ENCODE data around the gene NLK.
"Not testable (repeated sequence)": the region's sequence is repeated elsewhere in the genome, so short reads cannot be mapped to it uniquely, and the experiment has no call there.

Gene NLK

GRCh38 chr17:28161311-28161710 is 118.8 kb downstream of the NLK start:
- no peak for DNase-seq

GRCh38 chr17:28166478-28166877 is 124.0 kb downstream of the NLK start:
- no peak for DNase-seq

DNA sequence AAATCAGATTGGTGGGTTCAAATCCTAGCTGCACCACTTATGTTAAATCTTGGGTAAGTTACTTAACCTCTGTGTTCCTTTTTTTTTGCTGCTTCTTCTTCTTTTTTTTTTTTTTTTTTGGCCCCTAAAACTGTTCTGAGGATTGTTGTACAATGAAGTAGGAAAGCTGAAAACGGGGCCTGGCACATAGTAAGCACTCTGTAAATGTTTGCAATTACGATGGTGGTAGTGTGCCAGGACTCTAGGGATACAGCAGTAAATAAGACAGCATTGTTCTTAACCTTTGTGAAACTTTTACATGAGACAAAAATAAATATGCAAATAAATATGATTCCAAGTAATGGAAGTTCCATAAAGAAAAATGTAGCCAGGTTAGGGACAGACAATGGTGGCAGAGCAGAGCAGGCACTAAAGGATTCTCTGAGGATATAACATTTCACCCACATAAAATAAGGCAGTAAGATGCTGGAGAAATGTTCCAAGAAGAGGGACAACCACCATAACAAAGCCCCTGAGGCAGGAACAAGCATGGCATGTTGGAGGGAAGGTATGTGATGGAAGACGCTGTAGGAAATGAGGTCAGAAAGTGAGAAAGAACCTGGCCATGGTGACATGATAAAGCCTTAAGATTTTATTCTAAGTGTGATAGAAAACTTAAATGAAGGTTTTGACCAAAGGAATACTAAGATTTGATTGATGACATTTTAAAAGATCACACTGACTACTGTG is 127.3 kb downstream of the NLK start:
- no peak for DNase-seq

DNA sequence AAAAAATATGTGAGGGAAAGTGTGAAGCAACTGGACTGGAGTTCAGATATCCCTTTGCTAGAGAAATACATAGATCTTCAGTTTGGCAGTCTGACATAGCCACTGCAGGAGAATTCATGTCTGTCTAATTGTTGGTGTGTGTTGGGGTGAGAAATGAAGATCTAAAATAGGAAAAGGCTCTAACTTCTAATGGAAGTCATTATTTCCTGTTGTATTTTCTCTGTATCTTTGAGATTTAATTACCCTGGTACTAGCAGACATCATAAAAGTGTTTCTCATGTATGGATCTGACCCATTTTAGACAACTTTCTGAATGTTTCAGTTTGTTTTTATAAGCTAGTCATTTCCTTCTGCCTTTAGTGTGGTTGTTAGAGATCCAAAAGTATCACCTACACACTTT is 128.3 kb downstream of the NLK start:
- no peak for DNase-seq

DNA sequence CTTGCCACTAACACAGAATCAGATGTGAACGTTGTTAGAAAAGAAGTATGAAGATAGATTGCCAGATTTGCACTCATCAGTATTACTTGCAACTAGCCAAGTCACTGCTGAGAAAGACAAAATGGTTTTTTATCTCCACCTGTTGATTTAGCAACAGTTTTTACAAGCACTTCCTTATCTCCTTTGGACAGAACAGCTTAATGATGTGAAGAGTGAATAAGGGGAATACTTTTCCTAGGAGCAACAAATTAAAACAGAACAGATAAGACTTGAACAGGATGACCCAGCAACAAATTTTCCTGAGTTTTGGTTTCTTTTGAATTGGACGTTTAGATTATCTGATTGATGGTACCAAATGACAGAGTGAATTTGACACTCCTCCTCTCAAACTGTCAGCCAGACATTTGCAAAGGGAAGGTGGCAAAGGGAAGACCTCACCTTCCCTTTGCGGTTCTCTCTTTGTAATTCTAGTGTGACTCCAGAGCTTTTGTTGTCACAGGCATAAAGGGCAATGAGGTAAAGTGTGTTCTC is 130.6 kb downstream of the NLK start:
- DNase-seq = no peak

- no peak for DNase-seq
These were observed 131.3 kb downstream of the NLK start for GRCh38 chr17:28173801-28174200.

- no peak for DNase-seq
These were observed 132.0 kb downstream of the NLK start for GRCh38 chr17:28174352-28175046.

GRCh38 chr17:28177351-28177750 is 134.9 kb downstream of the NLK start:
- no peak for DNase-seq

- DNase-seq = no peak
These were observed 136.3 kb downstream of the NLK start for GRCh38 chr17:28178800-28179199.

DNA sequence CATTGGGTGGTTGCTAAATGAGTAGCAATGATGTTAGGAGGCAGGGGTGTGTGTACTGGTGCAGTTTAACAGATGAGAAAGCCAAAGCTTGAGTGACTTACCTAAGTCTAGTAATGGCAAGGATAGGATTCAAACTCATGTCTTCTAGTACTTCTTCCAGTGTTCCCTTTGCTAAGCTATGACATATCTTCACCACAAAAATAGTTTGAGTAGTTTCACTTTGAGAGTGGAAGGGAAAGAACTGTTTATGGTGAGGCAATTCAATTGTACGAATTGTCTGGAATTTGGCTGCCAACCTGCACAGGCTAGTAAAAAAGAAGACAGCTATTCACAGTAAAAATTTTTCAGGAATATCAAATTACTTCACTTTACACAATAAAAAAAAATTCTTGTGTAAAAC is 138.0 kb downstream of the NLK start:
- DNase-seq = no peak

- no peak for DNase-seq
These were observed 139.1 kb downstream of the NLK start for GRCh38 chr17:28181568-28181967.

DNA sequence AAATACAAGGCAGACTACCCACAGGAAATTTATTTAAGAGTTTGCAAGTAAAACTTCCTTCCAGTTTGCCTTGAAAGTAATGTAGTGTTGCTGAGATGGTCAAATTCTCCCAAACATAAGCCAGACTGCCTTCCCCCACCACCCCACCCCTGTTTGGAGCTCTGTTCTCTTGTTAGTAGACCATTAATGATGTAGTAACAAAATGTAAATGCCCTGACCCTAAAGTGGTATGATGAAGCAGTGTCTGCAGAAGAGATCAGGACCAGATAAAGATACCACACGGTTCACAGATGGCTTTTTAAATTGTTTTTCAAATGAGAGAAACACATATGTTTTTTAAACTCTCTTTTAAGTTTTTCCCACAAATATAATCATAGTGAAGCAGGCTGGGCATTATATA is 140.1 kb downstream of the NLK start:
- DNase-seq = no peak

GRCh38 chr17:28185658-28186057 is 143.2 kb downstream of the NLK start:
- no peak for DNase-seq

DNA sequence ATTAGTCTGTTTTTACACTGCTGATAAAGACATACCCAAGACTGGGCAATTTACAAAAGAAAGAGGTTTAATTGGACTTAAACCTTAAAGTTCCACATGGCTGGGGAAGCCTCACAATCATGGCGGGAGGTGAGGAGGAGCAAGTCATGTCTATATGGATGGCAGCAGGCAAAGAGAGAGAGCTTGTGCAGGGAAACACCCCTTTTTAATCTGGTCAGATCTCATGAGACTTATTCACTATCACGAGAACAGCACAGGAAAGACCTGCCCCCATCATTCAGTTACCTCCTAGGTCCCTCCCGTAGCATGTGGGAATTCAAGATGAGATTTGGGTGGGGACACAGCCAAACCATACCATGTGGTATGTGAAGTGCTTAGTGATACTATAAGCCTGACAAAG is 144.0 kb downstream of the NLK start:
- not testable (repeated sequence) for DNase-seq

DNA sequence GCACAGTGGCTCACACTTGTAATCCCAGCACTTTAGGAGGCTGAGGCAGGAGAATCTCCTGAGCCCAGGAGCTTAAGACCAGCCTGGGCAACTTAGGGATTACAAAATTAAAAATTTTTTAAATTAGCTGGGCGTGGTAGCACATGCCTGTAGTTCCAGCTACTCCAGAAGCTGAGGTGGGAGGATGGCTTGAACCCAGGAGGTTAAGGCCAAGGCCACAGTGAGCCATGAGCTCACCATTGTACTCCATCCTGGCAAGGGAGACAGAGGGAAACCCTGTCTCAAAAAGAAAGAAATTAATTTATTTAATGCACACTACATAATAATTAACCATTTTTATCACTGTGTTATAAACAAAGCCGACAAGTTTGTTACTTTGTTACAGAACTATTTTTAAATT is 145.5 kb downstream of the NLK start:
- DNase-seq = no peak

DNA sequence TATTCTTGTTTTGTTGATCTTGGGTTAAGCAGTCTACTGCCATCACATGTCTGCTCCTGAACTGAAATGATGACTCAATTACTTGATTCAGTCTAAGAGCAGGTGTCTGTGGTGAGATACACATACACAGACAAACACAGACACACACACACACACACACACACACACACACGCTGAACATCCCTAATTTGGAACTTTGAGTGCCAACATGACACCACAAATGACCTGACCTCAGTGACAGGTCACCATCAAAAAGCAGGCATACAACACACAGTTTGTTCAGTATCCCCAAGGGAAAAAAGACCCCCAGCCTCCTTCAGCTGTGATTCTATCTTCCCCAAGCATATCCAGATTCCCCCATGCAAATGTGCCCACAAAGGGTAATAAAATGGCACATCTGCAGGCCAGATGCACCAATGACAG is 146.4 kb downstream of the NLK start:
- no peak for DNase-seq

DNA sequence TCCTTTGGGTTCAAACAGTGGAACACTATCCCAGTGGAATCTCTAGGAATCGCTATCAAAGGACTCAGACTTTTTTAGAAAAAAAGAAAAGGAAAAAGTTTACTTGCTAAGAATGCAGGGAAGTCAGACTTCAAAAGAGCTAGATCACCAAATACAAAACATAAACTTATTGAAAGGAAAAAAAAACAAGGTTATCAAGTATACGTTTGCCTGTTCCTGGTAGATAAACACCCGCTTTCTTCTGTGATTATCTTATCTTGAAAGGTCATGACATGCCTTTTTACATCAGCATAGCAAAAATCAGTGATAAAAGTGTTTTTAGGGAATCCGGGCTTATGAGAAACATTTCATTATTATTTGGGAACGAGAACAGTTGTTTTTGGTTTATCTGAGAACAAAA is 147.2 kb downstream of the NLK start:
- DNase-seq = no peak

DNA sequence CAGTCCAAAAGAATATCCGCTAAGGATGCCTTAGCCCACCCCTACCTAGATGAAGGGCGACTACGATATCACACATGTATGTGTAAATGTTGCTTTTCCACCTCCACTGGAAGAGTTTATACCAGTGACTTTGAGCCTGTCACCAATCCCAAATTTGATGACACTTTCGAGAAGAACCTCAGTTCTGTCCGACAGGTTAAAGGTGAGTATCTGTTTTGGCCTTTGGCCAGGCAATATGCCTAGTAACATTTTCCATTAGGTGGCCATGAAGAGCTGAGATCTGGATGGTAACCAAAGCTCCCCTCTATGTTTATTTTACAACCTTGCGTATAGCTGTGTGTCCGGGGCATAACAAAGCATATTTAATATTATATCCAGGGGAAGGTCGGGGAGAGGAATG is 148.5 kb downstream of the NLK start:
- no peak for DNase-seq

- DNase-seq = no peak
These were observed 150.8 kb downstream of the NLK start for GRCh38 chr17:28193241-28193640.

DNA sequence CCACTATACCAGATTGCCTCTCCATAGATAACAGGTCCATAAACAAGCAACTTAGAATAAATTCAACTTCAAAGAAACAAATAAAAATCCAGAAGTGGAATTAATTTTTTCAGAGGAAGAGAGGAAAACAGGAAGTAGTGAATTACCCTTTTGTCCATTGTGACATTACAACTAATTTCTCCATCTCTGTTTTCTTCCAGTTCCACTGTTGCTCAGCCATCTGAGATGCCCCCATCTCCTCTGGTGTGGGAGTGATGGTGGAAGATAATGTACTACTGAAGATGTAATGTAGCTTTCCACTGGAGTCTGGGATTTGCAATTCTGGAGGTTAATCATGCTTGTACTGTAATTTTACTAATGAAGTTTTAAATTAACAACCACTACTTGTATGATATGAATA is 151.9 kb downstream of the NLK start:
- no peak for DNase-seq

- no peak for DNase-seq
These were observed 154.2 kb downstream of the NLK start for GRCh38 chr17:28196636-28197035.

- DNase-seq = no peak
These were observed 156.6 kb downstream of the NLK start for GRCh38 chr17:28199115-28199514.

DNA sequence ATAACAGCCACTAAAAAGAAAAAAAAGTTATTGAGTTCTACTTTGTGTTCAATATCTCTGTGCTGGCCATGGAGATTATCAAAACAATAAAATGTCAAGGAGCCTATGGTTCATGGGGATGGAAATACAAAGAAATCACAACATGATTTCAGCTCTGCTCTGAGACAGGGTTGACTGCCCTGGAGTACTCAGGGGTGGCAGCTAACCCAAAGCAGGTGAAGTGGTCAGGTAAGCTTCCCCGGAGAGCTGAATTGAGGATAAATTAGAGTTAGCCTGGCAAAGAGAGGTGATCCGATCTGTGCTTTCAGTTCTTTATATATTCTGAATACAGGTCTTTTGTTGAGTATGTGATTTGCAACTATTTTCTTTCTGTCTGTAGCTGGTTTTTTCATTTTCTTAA is 157.3 kb downstream of the NLK start:
- no peak for DNase-seq

DNA sequence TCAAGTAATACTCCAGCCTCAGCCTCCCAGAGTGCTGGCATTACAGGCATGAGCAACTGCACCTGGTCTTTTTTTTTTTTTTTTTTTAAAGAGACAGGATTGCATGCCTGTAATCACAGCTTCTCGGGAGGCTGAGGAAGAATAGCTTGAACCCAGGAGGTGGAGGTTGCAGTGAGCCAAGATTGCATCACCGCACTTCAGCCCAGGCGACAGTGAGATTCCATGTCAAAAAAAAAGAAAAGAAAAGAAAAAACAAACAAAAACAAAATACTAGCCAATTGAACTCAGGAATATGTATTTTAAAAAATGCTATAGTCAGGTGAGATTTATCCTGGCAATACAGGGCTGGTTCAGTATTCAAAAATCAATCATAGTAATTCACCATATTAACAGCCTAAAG is 158.8 kb downstream of the NLK start:
- DNase-seq = no peak

DNA sequence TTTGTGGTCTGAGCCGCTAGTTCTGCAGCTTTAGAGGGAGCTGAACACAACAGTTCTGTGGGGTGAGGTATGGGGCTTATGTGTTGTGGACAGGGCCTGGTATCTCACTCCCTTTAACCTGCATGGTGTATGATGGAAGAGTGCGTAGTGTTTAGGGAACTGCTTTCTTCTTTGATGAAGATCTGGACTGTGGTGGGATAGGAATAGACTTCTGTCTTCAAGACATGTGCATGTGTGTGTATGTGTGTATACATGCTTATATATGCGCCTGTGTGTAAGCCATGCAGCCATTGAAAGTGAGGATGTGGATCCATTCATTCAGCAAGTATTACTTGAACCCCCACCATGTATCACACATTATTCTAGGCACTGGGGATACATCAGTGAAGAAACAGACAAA is 161.8 kb downstream of the NLK start:
- no peak for DNase-seq
